ENCODE results near the gene GALNT2.

The GALNT2 gene

DNA sequence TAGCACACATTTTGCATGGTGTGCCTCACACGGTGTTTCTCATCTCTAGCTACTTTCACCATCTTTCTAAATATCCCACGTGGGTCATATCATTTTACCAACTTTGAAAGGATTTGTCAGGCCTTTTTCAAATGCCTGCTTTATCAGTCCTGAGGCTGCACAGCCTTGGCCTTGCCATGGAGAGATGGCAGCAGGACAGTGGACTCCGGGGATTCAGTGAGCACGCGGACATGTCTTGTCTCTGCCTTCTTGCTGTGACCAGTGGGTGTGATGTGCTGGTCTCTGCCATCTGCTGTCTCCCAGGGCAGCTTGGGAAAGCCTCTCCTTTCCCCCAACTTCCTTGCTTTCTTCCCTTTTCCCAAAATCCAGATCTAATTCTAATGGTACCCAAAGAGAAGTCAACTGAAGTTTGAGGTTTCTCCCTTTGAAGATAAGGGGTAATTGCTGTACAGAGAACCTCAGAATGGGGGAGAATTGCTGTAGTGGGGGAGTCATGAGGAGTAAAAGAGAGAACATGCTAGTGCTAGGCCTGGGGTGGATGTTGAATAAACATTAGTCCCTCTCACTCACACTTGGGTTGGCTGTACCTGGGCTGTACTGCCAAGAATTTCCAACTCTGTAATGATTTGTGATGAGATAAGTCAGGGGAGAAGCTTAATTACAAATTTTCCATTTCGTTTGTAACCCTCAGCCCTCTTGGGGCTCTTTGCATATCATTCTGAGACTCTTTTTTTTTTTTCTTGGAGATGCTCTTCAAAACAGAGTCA is 99.5 kb downstream of the GALNT2 start:
- no peak for DNase-seq (ENCODE audit: low spot score)

DNA sequence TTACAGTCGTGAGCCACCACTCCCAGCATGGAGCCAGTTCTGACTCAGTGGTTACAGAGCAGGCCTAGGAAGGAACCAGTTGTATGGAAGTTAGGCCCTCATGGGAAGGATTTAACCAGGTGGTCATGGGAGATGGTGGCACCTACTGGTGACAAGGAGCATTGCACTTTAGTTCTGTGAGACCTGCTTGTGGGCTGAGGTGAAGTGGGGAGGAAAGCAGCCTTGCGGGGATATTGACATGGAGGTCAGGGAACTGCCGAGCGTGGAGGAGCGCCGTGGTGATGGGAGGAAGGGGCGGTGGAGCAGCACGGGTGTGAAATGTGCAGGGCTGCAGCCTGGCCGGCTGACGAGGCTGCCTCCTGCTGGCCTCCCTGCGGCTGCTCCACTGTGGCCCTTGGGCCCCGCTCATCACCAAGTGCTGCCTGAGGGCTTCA is 100.4 kb downstream of the GALNT2 start:
- peak; percentile 51 for DNase-seq (ENCODE audit: low spot score)

DNA sequence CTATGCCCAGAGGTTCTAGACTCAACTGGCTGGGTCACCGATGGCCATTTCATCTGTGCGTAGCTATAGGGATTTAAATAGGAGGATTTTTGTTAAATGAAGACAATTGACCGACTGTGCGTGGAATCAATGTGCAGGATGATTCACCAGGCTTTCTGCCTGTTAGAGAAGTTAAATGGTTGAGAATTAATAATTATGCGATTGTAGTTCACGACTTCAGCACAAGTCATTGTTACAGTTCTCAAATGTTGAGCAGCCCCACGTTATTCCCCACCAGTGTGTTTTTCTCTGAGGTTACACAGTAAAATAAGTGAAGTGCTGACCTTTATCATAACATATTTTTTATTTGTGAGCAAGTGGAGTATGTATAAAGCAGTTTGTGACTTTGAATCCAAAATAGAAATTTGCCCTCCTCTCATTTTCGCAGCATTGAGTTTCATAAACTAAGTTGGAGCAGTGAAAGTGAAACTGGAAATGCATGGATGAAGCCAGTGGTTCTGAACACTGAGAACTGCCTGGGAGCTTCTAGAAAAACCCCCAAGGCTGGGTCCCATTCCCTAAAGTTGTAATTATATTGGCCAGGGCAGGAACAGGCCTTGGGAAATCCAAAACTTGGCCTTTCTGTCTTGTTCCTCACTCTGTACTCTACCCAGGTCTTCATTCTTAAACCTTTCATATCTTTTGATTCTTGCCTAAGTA is 102.6 kb downstream of the GALNT2 start:
- no peak for DNase-seq (ENCODE audit: low spot score)

DNA sequence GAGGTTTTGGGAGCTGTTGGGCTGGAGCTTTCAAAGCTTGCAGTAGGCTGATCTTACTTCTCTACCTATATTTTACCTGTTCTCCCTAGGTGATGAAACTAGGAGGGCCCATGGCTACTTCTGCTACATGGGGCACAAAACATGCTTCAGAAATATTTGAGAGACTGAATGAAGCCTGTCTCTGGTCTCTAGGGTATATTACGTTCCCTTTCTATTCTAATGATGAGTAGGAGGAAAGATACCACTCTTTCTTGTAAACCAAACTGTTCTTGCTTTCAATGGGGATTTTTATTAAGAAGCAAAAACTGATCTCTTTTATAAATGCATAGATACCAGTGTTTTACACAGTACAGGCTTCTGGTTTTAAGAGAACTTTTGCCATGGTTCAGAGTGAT is 103.1 kb downstream of the GALNT2 start:
- DNase-seq (ENCODE audit: low spot score): no peak

DNA sequence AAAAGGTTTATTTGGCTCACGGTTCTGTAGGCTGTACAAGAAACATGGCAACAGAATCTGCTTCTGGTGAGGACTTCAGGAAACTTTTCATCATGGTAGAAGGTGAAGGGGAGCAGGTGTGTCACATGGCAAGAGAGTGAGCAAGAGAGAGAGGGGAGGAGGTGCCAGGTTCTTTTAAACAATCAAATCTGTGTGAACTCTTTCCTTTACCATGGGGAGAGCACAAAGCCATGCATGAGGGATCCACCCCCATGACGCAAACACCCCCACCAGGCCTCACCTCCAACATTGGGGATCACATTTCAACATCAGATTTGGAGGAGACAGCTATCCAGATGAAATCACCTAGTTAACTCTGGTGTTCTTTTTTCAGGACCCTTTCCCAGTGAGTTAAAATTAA is 103.6 kb downstream of the GALNT2 start:
- DNase-seq (ENCODE audit: low spot score): no peak

DNA sequence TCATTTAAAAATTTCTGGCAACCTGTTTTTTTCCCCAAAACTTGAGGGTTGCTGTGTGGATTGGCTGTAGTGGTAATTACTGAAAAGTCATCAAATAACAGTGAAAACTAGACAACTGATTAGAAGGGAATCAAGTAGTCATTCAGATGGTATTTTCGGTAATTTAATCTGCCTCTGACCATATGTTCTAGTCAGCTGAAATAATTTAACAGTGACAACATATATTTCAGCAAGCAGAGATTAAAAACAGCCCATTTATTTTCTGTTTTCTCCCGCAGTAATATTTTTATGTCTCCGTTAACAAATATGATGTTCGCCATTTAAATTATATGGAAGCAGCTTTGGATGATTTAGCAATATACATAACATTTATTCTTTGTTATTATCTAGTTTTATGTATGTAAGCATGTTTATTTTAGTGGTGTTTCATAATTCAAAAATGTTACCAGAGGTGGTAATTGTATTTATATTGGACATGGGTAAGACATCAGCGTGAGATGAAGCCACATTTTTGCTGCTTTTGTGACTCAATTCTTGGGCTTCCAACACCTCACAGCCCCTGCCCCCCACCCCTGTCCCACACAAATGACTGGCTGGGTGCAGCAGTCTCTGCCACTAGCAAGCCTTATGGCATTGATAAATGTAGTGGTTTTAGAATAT is 104.4 kb downstream of the GALNT2 start:
- no peak for DNase-seq (ENCODE audit: low spot score)

DNA sequence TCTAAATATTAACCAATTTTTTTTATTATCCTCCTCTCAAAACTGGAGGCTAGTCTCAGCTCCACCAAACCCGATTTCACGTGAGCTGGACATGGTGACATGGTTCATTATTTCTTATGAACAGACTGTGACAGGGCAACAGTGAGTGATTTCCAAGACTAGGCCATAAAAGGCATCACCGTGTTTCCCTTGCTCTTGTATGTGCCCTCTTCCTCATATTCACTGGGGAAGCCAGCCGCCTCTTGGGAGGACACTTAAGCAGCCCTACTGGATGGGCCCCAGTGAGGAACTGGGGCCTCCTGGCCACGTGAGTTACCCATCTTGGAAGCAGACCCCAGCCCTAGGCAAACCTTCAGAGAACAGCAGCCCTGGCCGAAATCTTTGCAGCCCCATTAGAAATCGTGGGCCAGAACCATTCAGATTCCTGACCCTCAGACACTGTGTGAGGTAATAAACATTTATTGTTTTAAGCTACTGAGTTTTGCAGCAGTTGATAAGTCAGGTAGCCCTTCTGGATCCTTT is 105.0 kb downstream of the GALNT2 start:
- DNase-seq (ENCODE audit: low spot score): no peak

DNA sequence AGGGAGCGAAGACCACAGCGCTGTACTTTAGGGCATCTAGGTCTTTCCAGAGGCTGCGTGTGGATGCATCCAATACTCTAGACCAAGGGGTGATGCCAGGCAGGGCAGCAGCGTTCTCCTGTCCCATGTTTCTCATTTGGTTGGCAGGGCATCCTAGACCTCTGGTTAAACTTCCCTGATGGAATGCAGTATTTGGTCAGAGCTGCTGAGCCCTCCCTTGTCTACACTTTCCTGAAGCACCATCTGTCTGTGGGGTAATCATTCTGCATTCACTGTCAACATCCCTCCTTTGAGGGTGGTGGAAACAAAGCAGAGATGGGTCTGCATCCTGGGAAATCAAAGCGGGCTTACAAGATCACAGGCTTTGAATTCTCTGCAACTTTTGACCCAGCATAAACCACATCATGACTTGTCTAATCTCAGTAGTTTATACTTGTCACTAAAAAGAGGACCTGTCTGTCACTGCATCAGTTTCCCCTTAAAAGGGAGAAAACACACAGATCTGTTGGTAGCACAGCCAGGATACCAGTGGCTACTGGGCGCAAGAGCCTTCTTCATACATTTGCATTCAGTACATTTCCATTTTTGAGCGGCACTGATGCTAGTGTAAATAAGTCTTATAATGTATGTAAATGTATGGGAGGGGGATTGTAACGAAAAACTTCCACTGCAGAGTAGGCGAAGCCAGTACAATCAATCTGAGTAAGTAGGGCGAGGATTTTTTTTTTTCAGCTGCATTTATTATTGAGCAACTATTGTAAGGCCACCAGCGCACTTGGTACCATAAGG is 106.3 kb downstream of the GALNT2 start:
- no peak for DNase-seq (ENCODE audit: low spot score)

DNA sequence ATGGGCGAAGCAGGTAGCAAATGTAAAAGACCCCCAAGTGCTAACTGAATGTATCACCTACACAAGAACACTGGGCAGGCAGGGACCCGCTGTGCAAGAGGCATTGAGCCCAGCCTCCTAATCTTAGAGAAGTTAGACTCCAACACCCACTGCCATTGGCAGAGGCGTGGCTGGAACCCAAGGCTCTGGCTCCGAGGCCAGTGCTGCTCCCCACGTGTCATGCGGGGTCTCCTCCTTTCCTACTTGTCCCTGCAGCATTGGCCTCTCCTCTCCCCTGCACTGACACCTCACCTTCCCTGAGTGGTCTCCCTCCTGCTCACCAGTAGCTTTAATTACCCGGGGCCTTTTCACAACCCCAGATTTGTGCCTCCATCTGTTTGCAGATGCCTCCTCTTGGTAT is 107.0 kb downstream of the GALNT2 start:
- no peak for DNase-seq (ENCODE audit: low spot score)

DNA sequence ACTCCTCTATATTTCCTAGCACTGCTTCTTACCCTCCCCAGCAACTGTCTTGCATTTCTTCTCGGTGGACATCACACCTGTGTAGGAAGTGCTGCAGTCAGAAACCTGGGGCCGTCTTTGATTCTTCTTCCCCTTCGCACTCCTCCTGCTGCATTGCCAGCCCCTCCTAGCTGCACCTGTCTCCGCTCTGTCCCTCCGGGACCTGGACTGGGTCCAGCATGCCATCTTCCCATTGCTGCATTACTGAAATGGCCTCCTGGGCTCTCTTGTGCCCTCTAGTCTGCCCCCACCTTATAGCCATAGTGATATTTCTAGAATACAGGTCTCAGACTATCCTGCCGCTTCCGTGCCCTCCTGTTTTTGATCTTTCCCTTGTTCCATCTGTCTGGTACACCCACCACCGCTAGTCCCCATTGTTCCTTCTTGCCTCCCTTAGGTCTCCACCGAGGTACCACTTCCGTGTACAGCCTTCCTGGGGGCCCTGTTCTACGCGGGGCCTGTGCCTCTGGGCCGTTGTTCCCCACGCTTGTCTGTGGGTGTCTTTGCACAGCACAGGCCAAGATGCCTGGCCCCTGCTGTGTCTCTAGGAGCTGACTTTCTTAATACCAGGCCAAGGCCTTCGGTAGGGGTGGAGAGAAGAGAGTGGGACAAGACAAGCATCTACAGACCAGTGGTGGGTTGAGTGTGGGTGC is 107.6 kb downstream of the GALNT2 start:
- DNase-seq (ENCODE audit: low spot score): no peak

DNA sequence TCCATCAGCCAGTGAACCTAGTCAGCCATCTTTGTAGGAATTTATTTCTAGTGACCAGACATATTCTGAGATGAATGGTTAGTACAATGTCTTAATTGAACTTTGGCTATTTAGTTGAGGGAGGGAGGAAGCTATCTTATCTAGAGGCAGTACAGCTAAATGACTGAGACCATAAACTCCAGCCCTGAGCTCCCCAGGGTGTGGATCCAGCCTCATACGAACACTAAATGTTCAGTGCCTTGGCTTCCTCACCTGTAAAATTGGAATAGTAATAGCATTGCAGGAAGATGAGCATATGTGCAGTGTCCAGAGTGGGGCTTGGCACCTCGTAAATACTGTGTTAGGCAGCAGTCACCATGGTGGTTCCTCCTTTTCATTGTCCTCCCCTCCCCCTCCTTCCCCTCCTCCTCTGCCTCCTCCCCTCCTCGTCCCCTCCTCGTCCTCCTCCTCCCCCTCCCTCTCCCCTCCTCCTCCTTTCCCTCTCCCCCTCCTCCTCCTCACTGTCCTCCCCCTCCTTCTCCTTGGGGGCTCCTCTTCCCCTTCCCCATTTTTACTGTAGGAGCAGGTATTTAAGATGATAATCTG is 108.2 kb downstream of the GALNT2 start:
- DNase-seq (ENCODE audit: low spot score): no peak

DNA sequence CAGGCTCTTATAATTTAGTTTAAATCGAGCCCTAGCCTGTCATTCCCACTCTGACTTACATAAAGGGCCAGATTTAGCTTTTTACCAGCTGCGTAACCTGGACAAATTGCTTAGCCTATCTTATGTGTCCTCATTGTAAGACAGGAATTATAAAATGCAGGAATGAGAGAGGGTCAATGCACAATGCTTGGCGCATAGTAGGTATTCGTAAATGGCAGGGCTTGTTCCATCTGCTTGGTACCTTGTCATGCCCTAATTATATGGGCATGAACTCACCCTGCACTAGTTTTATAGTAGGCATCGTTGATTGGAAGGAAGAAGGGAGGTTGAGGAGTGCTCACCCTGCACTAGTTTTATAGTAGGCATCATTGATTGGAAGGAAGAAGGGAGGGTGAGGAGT is 108.8 kb downstream of the GALNT2 start:
- no peak for DNase-seq (ENCODE audit: low spot score)

DNA sequence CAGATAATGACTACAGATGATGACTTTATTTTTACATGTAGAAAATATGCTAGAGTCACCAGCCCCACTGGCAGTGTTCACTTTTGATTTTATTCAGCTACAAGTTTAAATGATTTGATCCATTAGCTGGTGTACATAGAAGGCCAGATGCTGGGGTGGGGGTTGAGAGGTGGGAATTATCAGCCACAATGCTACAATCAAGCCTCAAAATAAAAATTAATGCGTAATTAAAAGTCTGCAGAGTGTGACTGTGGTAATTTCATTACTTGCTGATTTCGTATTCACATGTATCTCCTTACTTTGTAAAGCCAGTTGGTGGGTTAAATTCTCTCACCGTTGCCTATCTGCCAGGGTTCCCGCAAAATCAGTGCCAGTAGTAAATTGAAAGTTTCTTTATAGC is 109.3 kb downstream of the GALNT2 start:
- DNase-seq (ENCODE audit: low spot score): no peak

DNA sequence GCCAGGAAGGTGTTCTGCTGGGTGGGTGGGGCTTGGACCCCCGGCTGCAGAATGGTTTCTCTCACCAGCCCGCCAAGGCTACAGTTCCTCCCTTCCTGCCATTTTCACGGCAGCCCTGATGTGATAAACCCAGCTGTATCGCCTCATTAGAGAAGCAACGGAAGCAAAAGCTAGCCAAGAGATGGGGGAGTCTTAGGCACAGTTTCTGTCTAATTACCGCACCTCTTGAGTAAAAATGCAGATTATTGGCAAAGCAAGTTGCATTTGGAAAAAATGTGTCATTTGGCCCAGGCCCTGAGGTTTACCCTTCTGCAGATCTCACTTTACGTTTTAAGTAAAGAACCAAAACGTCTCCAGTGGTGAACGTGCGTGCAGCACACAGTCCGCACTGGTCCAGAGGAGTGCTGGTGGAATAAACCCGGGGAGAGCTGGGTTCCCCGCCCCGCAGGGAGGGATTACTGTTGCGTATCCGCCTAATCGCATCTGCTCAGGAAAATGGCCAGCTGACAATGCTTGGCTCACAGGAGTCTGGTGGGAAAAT is 109.9 kb downstream of the GALNT2 start:
- DNase-seq (ENCODE audit: low spot score): no peak

DNA sequence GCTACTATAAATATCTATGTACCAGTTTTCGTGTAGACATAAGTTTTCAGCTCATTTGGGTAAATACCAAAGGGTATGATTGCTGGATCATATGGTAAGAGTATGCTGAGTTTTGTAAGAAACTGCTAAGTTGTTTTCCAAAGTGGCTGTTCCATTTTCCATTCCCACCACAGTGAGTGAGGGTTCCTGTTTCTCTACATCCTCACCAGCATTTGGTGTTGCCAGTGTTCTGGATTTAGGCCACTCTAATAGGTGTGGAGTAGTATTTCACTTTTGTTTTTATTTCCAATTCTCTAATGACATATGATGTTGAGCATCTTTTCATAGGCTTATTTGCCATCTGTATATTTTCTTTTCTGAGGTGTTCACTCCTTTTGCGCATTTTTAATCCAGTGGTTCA is 112.2 kb downstream of the GALNT2 start:
- no peak for DNase-seq (ENCODE audit: low spot score)

DNA sequence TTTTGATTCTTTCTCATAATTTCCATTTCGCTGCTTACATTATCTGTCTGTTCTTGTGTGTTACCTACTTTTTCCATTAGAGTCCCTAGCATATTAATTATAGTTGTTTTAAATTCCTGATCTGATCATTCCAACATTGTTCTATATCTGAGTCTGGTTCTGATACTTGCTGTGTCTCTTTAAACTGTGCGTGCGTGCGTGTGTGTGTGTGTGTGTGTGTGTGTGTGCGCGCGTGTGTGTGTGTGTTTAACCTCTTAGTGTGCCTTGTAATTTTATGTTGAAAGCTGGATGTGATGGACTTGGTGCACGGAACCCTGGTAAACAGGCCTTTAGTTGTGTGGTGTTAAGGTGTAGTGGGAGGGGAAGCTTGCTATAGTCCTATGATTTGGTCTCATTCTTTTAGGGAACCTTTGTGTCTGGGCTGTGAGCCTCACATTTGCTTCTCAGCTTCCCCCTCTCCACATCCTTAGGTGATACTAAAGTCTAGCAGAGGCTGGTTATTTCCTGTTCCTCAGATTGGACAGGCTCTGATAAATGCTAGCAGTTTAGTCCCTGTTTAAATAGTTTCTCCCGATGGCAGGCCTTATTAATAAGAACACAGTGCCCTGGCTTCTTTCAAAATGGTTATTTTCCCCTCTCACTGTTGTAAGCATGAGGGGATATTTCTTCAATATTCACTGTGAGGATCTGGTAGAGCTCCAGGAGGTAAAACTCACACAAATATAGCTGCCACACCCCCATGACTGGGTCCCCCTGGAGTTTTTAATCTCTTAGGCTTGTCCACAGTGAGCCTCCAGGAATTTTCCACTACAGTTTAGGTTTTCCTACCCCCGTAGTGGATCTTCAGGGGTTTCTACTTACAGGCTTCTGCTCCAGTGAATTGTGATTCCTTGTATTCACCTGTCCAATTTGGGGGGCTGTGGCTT is 118.3 kb downstream of the GALNT2 start:
- DNase-seq (ENCODE audit: low spot score): no peak

DNA sequence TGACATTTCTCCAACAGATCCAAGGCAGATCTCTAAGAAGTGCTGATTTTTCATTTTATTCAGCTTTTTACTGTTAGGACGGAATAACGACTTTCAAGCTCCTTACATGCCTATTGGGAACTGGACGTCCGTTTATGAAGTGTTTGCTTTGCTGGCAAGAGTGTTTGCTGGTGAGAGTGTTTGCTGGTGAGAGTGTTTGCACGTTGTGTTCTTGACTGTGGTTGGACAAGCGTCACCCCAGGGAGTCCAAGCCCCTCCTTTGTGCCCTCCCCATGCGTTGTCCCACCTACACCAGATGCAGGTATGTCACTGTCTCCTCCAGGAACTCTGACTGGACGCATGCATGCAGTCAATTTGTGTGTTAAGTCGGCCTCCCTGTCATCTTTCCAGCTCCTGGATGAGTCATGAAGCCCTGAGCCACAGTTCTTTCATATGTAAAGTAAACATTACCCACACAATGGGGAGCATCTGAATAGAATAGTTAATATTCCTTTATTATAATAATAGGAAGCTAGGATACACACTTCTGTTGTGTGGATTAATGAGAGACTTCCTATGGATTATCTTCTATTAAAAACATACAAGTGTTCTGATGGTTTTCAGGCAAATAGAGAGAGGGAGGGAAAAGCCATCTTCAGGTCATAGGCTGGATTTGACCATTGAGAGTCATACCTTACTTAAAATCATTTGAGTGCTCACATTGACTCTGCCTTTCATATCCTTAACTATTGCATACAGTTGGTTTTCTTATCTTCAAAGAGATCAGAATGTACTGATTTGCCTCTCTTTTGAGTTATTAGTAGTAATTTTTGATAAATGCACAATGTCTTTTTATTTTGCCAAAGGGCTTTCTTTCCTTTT is 119.2 kb downstream of the GALNT2 start:
- DNase-seq (ENCODE audit: low spot score): peak; percentile 48

DNA sequence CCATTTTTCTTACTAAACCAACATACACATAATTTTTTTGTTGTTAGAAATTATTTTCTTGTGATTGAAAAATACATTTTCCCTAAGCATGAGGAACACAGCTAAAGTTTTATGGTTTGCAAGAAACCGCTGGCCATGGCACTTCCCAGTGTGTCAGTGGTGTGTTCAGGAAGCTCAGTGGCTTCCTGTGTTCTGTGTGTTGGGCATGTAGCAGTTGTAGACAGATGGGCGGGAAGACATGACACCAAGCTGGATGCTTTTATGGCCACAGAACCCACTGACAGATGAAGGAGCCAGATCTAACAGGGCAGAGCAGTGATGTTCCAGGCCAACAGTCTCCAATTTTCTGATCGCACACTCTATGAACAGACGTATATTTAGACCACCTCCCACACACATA is 119.8 kb downstream of the GALNT2 start:
- DNase-seq (ENCODE audit: low spot score): no peak

DNA sequence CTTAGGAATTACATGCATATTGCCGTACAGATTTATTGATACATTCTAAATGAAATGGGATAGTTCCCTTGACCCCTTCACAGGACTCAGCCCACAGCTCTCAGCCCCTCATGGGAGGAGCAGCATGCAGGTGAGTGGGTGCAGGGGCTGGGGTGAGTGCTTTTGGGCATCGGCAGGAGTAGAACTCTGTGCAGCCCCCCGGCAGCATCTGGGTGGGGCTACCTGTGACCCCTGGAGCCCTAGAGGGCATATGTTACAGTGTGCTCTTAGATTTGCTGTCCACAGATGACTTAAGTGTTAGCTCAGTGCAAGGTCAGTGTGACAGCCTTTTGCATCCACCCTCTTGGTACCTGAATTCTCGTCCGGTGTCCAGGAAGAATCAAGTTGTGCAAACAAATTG is 120.3 kb downstream of the GALNT2 start:
- DNase-seq (ENCODE audit: low spot score): no peak
